Testis (tissue), 2 donors: ENCODE measurements around the gene EAF1.
"Not testable (repeated sequence)": the region's sequence is repeated elsewhere in the genome, so short reads cannot be mapped to it uniquely, and the experiment has no call there.

Experiments used
- POLR2A ChIP-seq: fragments of 450-650 bp; IDR thresholded peaks from one replicate; pipeline ENCODE4 v1.6.1; 2017; ENCODE audit warnings: antibody characterized with exemption, mild to moderate bottlenecking, moderate library complexity
- TF ChIP-seq, protein P1 (sequence below), 3 experiments: fragments of 450-650 bp in 2 of 3; fragments of 200-600 bp in 1 of 3; sonication (generic) in 1 of 3; IDR thresholded peaks; one replicate each; pipeline ENCODE4 v1.5.1; 2016 to 2019; ENCODE audit warnings: antibody characterized with exemption in 3 of 3, mild to moderate bottlenecking in 2 of 3, moderate library complexity in 1 of 3

DNA sequence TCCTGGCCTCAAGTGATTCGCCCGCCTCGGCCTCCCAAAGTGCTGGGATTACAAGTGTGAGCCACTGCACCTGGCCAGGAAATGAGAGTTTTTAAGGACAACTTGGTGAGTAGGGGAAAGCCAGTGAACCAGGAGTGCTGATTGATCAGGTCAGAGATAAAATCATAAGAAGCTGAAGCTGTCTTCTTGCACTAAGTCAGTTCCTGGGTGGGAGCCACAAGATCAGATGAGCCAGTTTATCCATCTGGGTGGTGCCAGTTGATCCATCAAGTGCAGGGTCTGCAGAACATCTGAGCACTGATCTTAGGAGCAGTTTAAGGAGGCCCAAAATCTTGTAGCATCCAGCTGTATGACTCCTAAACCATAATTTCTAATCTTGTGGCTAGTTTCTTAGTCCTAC, 39.1 kb upstream of the EAF1 start:
- TF ChIP-seq, protein P1, sequence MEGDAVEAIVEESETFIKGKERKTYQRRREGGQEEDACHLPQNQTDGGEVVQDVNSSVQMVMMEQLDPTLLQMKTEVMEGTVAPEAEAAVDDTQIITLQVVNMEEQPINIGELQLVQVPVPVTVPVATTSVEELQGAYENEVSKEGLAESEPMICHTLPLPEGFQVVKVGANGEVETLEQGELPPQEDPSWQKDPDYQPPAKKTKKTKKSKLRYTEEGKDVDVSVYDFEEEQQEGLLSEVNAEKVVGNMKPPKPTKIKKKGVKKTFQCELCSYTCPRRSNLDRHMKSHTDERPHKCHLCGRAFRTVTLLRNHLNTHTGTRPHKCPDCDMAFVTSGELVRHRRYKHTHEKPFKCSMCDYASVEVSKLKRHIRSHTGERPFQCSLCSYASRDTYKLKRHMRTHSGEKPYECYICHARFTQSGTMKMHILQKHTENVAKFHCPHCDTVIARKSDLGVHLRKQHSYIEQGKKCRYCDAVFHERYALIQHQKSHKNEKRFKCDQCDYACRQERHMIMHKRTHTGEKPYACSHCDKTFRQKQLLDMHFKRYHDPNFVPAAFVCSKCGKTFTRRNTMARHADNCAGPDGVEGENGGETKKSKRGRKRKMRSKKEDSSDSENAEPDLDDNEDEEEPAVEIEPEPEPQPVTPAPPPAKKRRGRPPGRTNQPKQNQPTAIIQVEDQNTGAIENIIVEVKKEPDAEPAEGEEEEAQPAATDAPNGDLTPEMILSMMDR (IDR thresholded peaks at IDR 0.05), result not testable (repeated sequence)
- TF ChIP-seq POLR2A, result not testable (repeated sequence)
